ENCODE measurements around the gene FOXR1.

GRCh38 chr11:118998388-118998717, 26.8 kb downstream of the FOXR1 start:
- no peak for TF ChIP-seq POLR2AphosphoS5 (IDR thresholded peaks at IDR 0.05)
- TF ChIP-seq CTCF (IDR thresholded peaks at IDR 0.05), result no peak
- no peak for TF ChIP-seq EP300 (IDR thresholded peaks at IDR 0.05)
